OCI-LY3 (cell line): ENCODE measurements around the gene INSRR.

Experiments
- H2AFZ ChIP-seq: fragments of 200-600, 300-600 bp; shearing (Covaris generic); 2 replicates; pipeline ENCODE4 v1.6.0; 2014; ENCODE audit warnings: antibody characterized with exemption, low read depth, low read length
- H3K27ac ChIP-seq: fragments of 200-600, 300-600 bp; sonication (generic); 2 replicates; pipeline ENCODE4 v1.5.1; 2014; ENCODE audit warnings: mild to moderate bottlenecking, low read length, moderate library complexity, mixed read lengths
- H3K27me3 ChIP-seq: fragments of 200-600, 300-600 bp; sonication (generic); 2 replicates; pipeline ENCODE4 v1.6.1; 2014; ENCODE audit warnings: low read depth, low read length, mixed read lengths
- H3K36me3 ChIP-seq: fragments of 200-600, 300-600 bp; sonication (generic); replicated peaks from 2 replicates; pipeline ENCODE3; 2014; ENCODE audit warnings: low read depth, low read length, mixed read lengths
- H3K4me1 ChIP-seq: fragments of 300-600, 200-600 bp; sonication (generic); 2 replicates; pipeline ENCODE4 v1.6.1; 2014; ENCODE audit warnings: low read length, mixed read lengths
- H3K4me2 ChIP-seq: fragments of 200-600, 300-600 bp; sonication (generic); 2 replicates; pipeline ENCODE4 v1.6.1; 2014; ENCODE audit warnings: low read length, mixed read lengths
- H3K4me3 ChIP-seq: fragments of 300-600, 200-600 bp; sonication (generic); 2 replicates; pipeline ENCODE4 v1.5.1; 2014; ENCODE audit warnings: antibody characterized with exemption, mild to moderate bottlenecking, low read length, moderate library complexity
- H3K79me2 ChIP-seq: fragments of 300-600, 200-600 bp; shearing (Covaris generic); 2 replicates; pipeline ENCODE4 v1.6.1; 2014; ENCODE audit warnings: mild to moderate bottlenecking, low read length, mixed read lengths
- H3K9ac ChIP-seq: fragments of 300-600, 200-600 bp; shearing (Covaris generic); 2 replicates; pipeline ENCODE4 v1.6.0; 2014; ENCODE audit warnings: mild to moderate bottlenecking, low read length, moderate library complexity
- H3K9me3 ChIP-seq: fragments of 200-600, 300-600 bp; shearing (Covaris generic); 2 replicates; pipeline ENCODE4 v1.6.1; 2014; ENCODE audit warnings: low read length, mixed read lengths; ENCODE audit not compliant: insufficient read depth
- H4K20me1 ChIP-seq: fragments of 200-600, 300-600 bp; sonication (generic); 2 replicates; pipeline ENCODE4 v1.6.1; 2016; ENCODE audit warnings: low read length, mixed read lengths; ENCODE audit not compliant: insufficient read depth
- EZH2phosphoT487 ChIP-seq: fragments of 200-600 bp; shearing (Covaris generic); IDR thresholded peaks from 2 replicates; pipeline ENCODE4 v1.6.1; 2018; ENCODE audit warnings: antibody characterized with exemption, mixed run types, low read depth
- TF ChIP-seq, protein P1 (sequence below): fragments of 200-600, 300-600 bp; sonication (generic); IDR thresholded peaks from 2 replicates; pipeline ENCODE4 v1.5.1; 2014; ENCODE audit warnings: antibody characterized with exemption, low read length, low read depth

Gene INSRR

DNA sequence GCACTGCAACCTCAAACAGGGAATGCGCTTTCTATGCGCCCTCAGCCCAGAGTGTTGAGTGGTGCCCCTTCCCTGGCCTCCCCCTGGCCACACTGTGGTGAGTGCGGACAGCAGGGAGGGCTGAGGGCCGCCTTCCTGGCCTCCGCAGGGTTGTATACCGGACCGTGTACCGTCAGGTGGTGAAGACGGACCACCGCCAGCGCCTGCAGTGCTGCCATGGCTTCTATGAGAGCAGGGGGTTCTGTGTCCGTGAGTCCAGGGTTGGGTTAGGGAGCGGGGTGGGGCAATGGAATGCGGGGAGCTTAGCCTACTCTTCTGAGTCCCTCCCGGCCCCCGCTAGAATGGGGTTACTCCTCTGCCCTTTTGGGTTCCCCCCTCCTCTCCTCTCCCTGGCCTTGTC is 46.3 kb upstream of the INSRR start:
- peaks cover 17% of the 10 kb centered on the region for H3K4me1 ChIP-seq
- H3K79me2 ChIP-seq = no peaks in the 10 kb centered on the region

DNA sequence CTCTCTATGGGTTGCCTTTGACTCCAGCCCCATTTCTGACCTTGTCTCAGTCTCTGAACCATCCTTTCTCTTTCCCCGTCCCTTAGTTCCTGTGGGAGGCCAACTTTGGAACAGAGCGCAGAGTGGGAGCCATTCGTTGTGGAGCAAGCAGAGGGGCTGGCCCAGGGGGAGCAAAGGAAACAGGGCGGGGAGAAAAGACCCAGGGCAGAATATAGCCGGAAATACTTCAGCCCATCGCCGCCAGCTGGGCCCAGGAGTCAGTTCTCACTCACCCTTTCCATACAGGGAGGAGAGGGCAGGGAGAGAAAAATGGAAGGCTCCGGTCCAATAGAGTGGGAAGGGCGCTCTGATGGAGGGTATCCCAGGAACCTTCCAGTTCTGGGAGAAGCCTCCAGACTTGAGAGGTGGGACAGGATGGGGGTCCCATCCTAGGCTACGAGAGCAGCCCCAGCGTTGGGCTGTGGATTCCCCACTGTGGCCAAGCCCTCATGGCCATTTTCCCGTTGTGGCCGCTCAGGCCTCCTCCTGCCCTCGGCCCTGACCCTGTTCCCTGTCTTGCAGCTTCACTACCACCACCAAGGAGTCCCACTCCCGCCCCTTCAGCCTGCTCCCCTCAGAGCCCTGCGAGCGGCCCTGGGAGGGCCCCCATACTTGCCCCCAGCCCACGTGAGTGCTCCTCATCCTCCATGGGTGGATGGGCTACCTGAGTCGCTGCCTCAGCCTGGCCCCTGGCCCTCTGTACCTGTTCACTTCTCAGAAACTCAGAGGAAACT is 45.5 kb upstream of the INSRR start:
- no peak overlapping the region for H3K4me3 ChIP-seq
- no peak overlapping the region for H3K27ac ChIP-seq
- no peaks in the 10 kb centered on the region for H4K20me1 ChIP-seq
- H3K79me2 ChIP-seq = no peaks in the 10 kb centered on the region
- no peak overlapping the region for H2AFZ ChIP-seq
- peaks cover 23% of the 10 kb centered on the region for H3K4me1 ChIP-seq
- peaks cover 10% of the 10 kb centered on the region for H3K27me3 ChIP-seq
- H3K36me3 ChIP-seq = no peaks in the 10 kb centered on the region
- no peak overlapping the region for H3K9ac ChIP-seq
- TF ChIP-seq, protein P1, sequence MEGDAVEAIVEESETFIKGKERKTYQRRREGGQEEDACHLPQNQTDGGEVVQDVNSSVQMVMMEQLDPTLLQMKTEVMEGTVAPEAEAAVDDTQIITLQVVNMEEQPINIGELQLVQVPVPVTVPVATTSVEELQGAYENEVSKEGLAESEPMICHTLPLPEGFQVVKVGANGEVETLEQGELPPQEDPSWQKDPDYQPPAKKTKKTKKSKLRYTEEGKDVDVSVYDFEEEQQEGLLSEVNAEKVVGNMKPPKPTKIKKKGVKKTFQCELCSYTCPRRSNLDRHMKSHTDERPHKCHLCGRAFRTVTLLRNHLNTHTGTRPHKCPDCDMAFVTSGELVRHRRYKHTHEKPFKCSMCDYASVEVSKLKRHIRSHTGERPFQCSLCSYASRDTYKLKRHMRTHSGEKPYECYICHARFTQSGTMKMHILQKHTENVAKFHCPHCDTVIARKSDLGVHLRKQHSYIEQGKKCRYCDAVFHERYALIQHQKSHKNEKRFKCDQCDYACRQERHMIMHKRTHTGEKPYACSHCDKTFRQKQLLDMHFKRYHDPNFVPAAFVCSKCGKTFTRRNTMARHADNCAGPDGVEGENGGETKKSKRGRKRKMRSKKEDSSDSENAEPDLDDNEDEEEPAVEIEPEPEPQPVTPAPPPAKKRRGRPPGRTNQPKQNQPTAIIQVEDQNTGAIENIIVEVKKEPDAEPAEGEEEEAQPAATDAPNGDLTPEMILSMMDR = no peak
- TF ChIP-seq EZH2phosphoT487 = no peak
- H3K4me2 ChIP-seq = no peak overlapping the region
- H3K9me3 ChIP-seq = no peaks in the 10 kb centered on the region

More for the DNA sequence above, 46.3 kb upstream of the INSRR start:
- H3K4me2 ChIP-seq = no peak overlapping the region
- peaks cover 10% of the 10 kb centered on the region for H3K27me3 ChIP-seq
- no peaks in the 10 kb centered on the region for H4K20me1 ChIP-seq
- no peaks in the 10 kb centered on the region for H3K36me3 ChIP-seq
- H3K27ac ChIP-seq = no peak overlapping the region
- no peak overlapping the region for H3K9ac ChIP-seq
- no peak overlapping the region for H3K4me3 ChIP-seq
- TF ChIP-seq, protein P1 = no peak
- TF ChIP-seq EZH2phosphoT487 = no peak
- no peaks in the 10 kb centered on the region for H3K9me3 ChIP-seq
- H2AFZ ChIP-seq = no peak overlapping the region

GRCh38 chr1:156903328-156904091 is 44.6 kb upstream of the INSRR start:
- no peak overlapping the region for H3K27ac ChIP-seq
- no peak for TF ChIP-seq EZH2phosphoT487
- TF ChIP-seq, protein P1 = no peak
- peaks cover 24% of the 10 kb centered on the region for H3K4me1 ChIP-seq
- no peaks in the 10 kb centered on the region for H3K9me3 ChIP-seq
- H3K9ac ChIP-seq = no peak overlapping the region
- H4K20me1 ChIP-seq = no peaks in the 10 kb centered on the region
- H3K27me3 ChIP-seq = peaks cover 17% of the 10 kb centered on the region
- no peak overlapping the region for H3K4me2 ChIP-seq
- H2AFZ ChIP-seq = no peak overlapping the region
- H3K79me2 ChIP-seq = no peaks in the 10 kb centered on the region
- no peaks in the 10 kb centered on the region for H3K36me3 ChIP-seq
- no peak overlapping the region for H3K4me3 ChIP-seq
